Thymus (tissue), 11 donors: ENCODE data around the gene PSMB7. TPM values are rescaled to one million over a fixed set of nuclear protein-coding genes. Genes with fewer than 3 reads are reported as not detected.

Experiments
- DNase-seq, 9 donors: peaks; one replicate each; pipeline ENCODE4 v3.0.0-alpha.2; 2013; ENCODE audit warnings: low spot score in 9 of 9, low read depth in 6 of 9, missing footprints in 1 of 9
- H3K27ac ChIP-seq, 2 donors: one replicate each; pipeline ENCODE4 v1.5.1; 2013; ENCODE audit warnings: control low read depth in 1 of 2, low read depth in 1 of 2, low read length in 1 of 2, mild to moderate bottlenecking in 1 of 2, moderate library complexity in 1 of 2
- H3K27me3 ChIP-seq, 2 donors: one replicate each; pipeline ENCODE4 v1.5.1; 2013; ENCODE audit warnings: low read length in 1 of 2; ENCODE audit not compliant: control insufficient read depth in 2 of 2, insufficient read depth in 1 of 2
- H3K36me3 ChIP-seq, 2 donors: one replicate each; pipeline ENCODE4 v1.5.1; 2013; ENCODE audit warnings: low read length in 1 of 2, mild to moderate bottlenecking in 1 of 2, moderate library complexity in 1 of 2; ENCODE audit not compliant: control insufficient read depth in 2 of 2, insufficient read depth in 2 of 2
- H3K4me1 ChIP-seq, 2 donors: one replicate each; pipeline ENCODE4 v1.5.1; 2013; ENCODE audit warnings: low read length in 2 of 2; ENCODE audit not compliant: control insufficient read depth in 2 of 2, insufficient read depth in 2 of 2
- H3K4me3 ChIP-seq, 2 donors: one replicate each; pipeline ENCODE4 v1.5.1; 2013; ENCODE audit warnings: low read length in 2 of 2, control low read depth in 1 of 2, mild to moderate bottlenecking in 1 of 2
- H3K9me3 ChIP-seq, 2 donors: one replicate each; pipeline ENCODE4 v1.5.1; 2013; ENCODE audit warnings: low read length in 1 of 2, mild to moderate bottlenecking in 1 of 2; ENCODE audit not compliant: control insufficient read depth in 2 of 2, insufficient read depth in 1 of 2
- WGBS: extraction: QIAGEN DNeasy Blood & Tissue Kit; methylation state at CpG from one replicate; pipeline ENCODE4 v1.1.7; 2013; 5-methylcytosine and 5-hydroxymethylcytosine counted together
- polyA plus RNA-seq: library from polyadenylated mRNA; stranded (reverse); fragments of 200-250 nt; gene quantifications from one replicate; pipeline ENCODE4 v1.2.3, GENCODE V29; 2013
- total RNA-seq: library from RNA; stranded (reverse); fragments of 120-200 nt; gene quantifications from one replicate; pipeline ENCODE4 v1.2.4, GENCODE V29; 2013
- donor health status: healthy.

PSMB7 gene
- total and polyA plus RNA-seq, 2 donors: 132 to 177 TPM

GRCh38 chr9:124370896-124371582 is 44.2 kb downstream of the PSMB7 start:
- Histone ChIP-seq H3K4me1 (no peaks in the 10 kb centered on the region), H3K9me3 (peaks cover 0 to 2% of the 10 kb centered on the region in 2 donors), H3K4me3 (no peak overlapping the region), H3K36me3 (peaks cover 7 to 10% of the 10 kb centered on the region in 2 donors), H3K27ac (no peak overlapping the region), H3K27me3 (no peaks in the 10 kb centered on the region)
- 93% methylated on average over 9 of the region's 9 CpGs for WGBS
- DNase-seq: no peak

DNA sequence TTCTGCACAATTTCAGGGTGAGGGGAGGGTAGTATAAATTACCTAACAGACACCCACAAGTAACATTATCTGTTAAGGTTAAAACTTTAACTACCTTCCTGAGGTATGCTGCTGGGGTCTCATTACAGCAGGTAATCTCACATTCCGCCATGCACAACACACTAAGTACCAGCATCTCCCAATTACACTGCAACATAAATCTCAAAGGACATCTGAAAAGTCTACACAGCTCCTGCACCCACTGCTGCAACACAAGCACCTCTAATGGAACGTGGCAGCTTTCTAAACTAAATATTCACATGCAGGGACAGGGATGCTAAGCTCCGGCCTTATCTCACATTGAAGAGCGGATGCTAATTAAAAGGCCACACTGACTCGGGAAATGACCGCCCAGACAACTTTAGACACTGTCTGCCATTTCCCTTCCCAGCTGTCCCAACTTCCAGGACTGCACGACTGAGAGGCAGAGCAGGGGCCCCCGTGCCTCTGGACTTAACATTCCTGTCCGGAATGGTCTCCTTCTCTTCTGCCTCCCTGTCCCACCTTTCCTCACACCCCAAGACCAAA is 45.9 kb downstream of the PSMB7 start:
- Histone ChIP-seq H3K27me3 (no peaks in the 10 kb centered on the region), H3K4me1 (no peaks in the 10 kb centered on the region), H3K27ac (no peak overlapping the region), H3K36me3 (peaks cover 4 to 13% of the 10 kb centered on the region in 2 donors), H3K4me3 (no peak overlapping the region), H3K9me3 (no peaks in the 10 kb centered on the region)
- no peak for DNase-seq
- 99% methylated on average over 9 of the region's 9 CpGs for WGBS

DNA sequence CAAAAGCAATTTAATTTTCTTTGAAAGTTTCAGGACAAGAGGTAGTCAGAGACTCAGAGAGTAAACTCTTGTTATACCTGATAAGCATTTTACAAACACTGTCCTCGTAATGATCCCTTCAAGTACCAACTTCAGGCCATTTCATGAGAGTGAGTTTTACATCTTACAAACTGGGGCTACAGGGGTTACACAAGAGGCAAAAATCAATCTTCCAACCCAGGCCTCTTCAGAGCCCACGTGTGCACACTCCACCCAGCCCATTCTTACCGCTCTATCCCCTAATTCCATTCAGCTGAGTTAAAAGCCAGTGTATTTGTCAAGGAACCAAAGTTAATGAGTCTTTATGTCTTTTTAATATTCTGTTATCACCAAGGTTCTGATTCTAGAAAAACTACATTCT is 46.5 kb downstream of the PSMB7 start:
- 97% methylated on average over 3 of the region's 3 CpGs for WGBS
- no peak overlapping the region for H3K27ac ChIP-seq

GRCh38 chr9:124366476-124367220 is 48.6 kb downstream of the PSMB7 start:
- no peaks in the 10 kb centered on the region for H3K4me1 ChIP-seq
- H3K36me3 ChIP-seq: peaks cover 4 to 13% of the 10 kb centered on the region in 2 donors
- no peak overlapping the region for H3K27ac ChIP-seq
- WGBS: 98% methylated on average over 10 of the region's 10 CpGs
- no peaks in the 10 kb centered on the region for H3K27me3 ChIP-seq
- H3K4me3 ChIP-seq: no peak overlapping the region
- H3K9me3 ChIP-seq: no peaks in the 10 kb centered on the region
- DNase-seq: no peak

More for the DNA sequence above, 46.5 kb downstream of the PSMB7 start:
- Histone ChIP-seq H3K36me3 (peaks cover 4 to 13% of the 10 kb centered on the region in 2 donors), H3K4me3 (no peak overlapping the region), H3K27me3 (no peaks in the 10 kb centered on the region), H3K4me1 (no peaks in the 10 kb centered on the region), H3K9me3 (no peaks in the 10 kb centered on the region)
- DNase-seq: no peak

GRCh38 chr9:124365036-124365435 is 50.2 kb downstream of the PSMB7 start:
- Histone ChIP-seq H3K27ac (no peak overlapping the region), H3K4me1 (no peaks in the 10 kb centered on the region), H3K36me3 (peaks cover 0 to 13% of the 10 kb centered on the region in 2 donors), H3K27me3 (no peaks in the 10 kb centered on the region), H3K9me3 (no peaks in the 10 kb centered on the region), H3K4me3 (no peak overlapping the region)
- DNase-seq: no peak
- WGBS: 97% methylated on average over 8 of the region's 8 CpGs

- peaks cover 0 to 13% of the 10 kb centered on the region in 2 donors for H3K36me3 ChIP-seq
- 99% methylated on average over 4 of the region's 4 CpGs for WGBS
Measured at GRCh38 chr9:124364141-124364540, 51.1 kb downstream of the PSMB7 start.

GRCh38 chr9:124363326-124364096 is 51.7 kb downstream of the PSMB7 start:
- no peaks in the 10 kb centered on the region for H3K4me1 ChIP-seq
- DNase-seq: no peak
- no peaks in the 10 kb centered on the region for H3K9me3 ChIP-seq
- H3K27me3 ChIP-seq: no peaks in the 10 kb centered on the region
- H3K27ac ChIP-seq: no peak overlapping the region
- 98% methylated on average over 21 of the region's 21 CpGs for WGBS
- H3K4me3 ChIP-seq: no peak overlapping the region
- H3K36me3 ChIP-seq: peaks cover 0 to 13% of the 10 kb centered on the region in 2 donors

More at GRCh38 chr9:124364141-124364540, 51.1 kb downstream of the PSMB7 start:
- H3K4me3 ChIP-seq: no peak overlapping the region
- no peaks in the 10 kb centered on the region for H3K4me1 ChIP-seq
- no peaks in the 10 kb centered on the region for H3K9me3 ChIP-seq
- H3K27me3 ChIP-seq: no peaks in the 10 kb centered on the region
- DNase-seq: no peak
- no peak overlapping the region for H3K27ac ChIP-seq

GRCh38 chr9:124361128-124361527 is 54.1 kb downstream of the PSMB7 start:
- no peaks in the 10 kb centered on the region for H3K9me3 ChIP-seq
- WGBS: 98% methylated on average over 8 of the region's 8 CpGs

More at GRCh38 chr9:124361128-124361527, 54.1 kb downstream of the PSMB7 start:
- H3K27me3 ChIP-seq: no peaks in the 10 kb centered on the region
- H3K4me1 ChIP-seq: peaks cover 0 to 4% of the 10 kb centered on the region in 2 donors
- H3K4me3 ChIP-seq: no peak overlapping the region
- no peak overlapping the region for H3K27ac ChIP-seq
- peaks cover 7 to 15% of the 10 kb centered on the region in 2 donors for H3K36me3 ChIP-seq
- no peak for DNase-seq
